Amniotic epithelial cell (primary cell): Measurements from ENCODE around the gene CNTN2.

ENCODE experiments used
- DNase-seq: peaks from one replicate; pipeline ENCODE4 v3.0.0-alpha.2; 2010; ENCODE audit warnings: low read depth

Gene CNTN2

DNA sequence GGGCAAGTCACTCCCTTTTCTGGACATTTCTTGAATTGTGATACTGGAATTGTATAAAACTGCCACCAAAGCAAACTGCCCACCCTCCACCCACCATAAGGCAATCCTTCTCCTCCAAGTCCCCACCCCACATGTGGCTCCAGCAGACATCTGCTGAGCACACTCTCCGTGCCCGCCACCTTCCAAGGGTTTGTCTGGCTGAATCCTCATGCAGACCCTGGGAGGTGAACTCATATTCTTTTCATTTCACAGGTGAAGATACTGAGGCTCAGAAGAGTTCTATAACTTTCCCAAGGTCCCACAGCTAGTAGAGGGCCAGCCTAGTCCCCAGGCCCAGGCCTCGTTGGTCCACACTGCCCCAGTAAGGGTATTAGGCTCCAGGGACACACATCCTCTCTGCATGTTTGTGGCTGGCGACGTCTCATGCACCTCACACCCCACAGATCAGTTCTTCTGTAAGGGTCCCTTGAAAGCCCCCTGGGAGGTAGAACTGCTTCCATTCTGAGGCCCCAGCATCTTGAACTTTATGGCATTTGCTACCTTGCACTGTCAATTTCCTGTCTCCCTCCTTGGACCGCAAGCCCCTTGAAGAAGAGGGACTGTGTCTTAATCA lies 14.1 kb downstream of the CNTN2 start:
- DNase-seq: no peak

DNA sequence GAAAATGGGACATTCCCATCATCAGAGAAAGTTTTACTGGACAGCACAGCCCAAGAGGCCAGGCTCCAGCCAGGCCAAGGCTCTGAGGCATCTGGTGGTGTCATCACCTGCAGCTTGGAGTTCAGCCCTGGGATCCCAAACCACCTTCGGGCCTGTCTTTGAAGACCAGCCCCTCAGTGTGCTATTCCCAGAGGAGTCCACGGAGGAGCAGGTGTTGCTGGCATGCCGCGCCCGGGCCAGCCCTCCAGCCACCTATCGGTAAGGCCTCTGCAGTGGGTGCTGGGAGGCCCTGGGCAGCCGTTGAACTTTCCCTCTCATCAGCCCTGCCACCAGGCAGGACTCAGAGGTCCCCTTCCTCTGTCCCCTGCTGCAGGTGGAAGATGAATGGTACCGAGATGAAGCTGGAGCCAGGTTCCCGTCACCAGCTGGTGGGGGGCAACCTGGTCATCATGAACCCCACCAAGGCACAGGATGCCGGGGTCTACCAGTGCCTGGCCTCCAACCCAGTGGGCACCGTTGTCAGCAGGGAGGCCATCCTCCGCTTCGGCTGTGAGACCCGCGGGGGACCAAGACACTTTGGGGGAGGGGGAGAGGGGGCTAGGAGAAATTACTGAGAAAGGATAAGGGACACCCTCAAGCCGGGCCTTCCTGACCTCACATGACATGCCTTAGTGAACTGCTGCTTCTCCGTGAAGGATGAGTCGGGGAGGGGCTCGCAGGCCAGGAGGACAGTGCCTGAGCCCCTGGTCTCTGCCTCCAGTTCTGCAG lies 15.0 kb downstream of the CNTN2 start:
- no peak for DNase-seq

DNA sequence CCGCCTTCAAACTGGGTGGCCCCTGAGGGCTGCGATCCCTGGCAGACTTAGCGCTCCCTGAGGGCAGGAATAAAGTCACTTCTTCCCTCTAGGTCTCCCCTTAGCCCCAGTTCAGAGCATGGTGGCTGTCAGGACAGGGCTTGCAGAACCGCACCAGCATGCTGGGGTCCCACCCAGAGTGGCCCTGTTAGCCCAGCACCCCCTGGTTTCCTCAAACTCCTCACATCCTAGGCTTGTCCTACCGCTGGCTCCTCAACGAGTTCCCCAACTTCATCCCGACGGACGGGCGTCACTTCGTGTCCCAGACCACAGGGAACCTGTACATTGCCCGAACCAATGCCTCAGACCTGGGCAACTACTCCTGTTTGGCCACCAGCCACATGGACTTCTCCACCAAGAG lies 15.8 kb downstream of the CNTN2 start:
- DNase-seq: no peak

- DNase-seq: no peak
Observed at GRCh38 chr1:205059660-205060059, 16.6 kb downstream of the CNTN2 start.

DNA sequence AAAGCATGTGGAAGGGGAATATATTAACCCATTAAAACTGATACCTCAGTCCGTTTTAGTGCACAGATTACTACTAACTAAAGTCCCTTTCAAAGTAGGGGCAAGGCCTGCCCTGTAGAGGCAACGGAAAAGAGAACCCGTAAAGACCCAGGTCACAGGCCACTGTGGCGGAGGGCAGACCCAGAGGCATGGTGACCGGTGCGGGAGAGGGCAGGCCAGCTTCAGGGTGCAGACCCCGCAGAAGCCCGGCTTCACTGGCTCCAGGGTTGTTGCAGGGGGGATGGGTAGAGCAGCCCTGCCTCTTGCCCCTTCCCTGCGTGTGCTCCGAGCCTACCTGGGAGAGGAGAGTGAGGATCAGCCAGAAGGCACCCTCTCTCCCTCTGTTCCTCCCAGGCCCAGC lies 17.7 kb downstream of the CNTN2 start:
- no peak for DNase-seq

GRCh38 chr1:205061227-205061626 lies 18.2 kb downstream of the CNTN2 start:
- DNase-seq: no peak

DNA sequence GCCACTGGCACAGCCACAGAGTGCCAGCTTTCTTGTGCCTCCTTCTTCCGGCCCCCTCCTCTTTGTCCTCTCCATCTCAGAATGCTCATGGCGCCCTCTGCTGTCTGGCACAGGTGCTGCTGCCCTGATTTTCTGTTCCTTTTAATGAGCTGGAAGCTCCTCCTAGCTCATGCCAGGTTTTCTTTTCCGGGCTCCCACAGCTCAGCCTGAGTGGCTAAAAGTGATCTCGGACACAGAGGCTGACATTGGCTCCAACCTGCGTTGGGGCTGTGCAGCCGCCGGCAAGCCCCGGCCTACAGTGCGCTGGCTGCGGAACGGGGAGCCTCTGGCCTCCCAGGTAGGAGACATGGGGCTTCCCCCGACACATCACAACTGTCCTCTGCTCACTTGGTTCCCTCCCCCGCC lies 18.7 kb downstream of the CNTN2 start:
- DNase-seq: peak; percentile 44

- no peak for DNase-seq
Observed at GRCh38 chr1:205062319-205062718, 19.3 kb downstream of the CNTN2 start.

- DNase-seq: no peak
Observed at GRCh38 chr1:205062895-205063294, 19.9 kb downstream of the CNTN2 start.

- DNase-seq: no peak
Observed at GRCh38 chr1:205064301-205064700, 21.3 kb downstream of the CNTN2 start.

DNA sequence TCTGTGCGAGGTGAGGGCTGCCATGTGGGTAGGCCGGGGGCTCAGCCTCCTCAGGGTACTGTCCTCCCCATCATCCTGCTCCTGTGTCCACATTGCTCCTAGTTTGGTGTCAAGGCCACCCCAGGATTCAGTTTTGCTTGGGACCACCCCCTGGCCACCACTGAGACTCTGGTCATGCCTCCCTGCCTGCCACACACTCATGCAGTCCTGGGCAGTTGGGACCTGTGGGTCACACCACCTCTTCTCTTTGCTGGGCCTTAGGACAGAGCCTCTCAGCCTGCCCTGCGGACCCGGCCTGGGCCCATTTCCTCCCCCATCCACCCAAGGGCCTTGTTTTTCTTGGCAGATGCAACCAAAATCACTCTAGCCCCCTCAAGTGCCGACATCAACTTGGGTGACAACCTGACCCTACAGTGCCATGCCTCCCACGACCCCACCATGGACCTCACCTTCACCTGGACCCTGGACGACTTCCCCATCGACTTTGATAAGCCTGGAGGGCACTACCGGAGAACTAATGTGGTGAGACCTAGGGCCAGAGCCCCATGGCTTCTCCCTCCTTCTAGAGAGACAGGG lies 21.8 kb downstream of the CNTN2 start:
- no peak for DNase-seq

DNA sequence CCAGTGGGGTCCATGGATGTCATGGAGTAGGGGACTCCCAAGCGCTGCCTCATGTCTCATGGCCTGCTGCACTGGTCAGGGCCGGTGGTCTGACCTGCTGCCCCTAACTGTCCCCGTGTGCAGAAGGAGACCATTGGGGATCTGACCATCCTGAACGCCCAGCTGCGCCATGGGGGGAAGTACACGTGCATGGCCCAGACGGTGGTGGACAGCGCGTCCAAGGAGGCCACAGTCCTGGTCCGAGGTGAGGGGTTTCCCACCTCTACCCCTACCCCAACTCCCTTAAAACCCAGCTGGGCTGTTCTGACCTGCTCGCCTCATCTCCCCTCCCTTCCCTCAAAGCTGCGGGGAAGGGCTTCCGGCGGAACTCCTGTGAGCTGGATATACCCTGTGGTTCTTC lies 22.7 kb downstream of the CNTN2 start:
- DNase-seq: no peak

GRCh38 chr1:205066141-205066818 lies 23.3 kb downstream of the CNTN2 start:
- DNase-seq: no peak

- DNase-seq: no peak
Observed at GRCh38 chr1:205067031-205067430, 24.0 kb downstream of the CNTN2 start.

DNA sequence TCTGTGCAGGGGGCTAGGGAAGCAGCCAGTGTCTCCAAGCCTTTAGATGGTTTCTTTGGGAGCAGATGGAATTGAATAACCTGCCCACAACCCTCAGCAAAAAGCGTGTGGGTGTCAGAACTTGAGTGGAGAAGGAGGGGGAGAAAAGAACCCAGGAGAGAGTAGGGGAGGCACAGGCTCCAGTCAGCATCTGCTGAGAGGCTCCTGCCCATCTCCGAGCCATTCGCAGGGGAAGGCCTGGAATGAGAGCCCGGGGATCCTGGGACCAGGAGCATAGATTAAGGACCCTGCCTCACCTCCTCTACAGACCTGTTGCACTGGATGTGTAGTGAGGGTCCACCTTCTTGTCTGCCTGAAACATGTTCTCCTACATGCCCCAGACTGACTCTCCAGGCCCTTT lies 25.0 kb downstream of the CNTN2 start:
- no peak for DNase-seq

- DNase-seq: no peak
Observed at GRCh38 chr1:205068457-205069040, 25.5 kb downstream of the CNTN2 start.

GRCh38 chr1:205069371-205070125 lies 26.5 kb downstream of the CNTN2 start:
- DNase-seq: no peak

- DNase-seq: no peak
Observed at GRCh38 chr1:205071028-205071409, 28.0 kb downstream of the CNTN2 start.

DNA sequence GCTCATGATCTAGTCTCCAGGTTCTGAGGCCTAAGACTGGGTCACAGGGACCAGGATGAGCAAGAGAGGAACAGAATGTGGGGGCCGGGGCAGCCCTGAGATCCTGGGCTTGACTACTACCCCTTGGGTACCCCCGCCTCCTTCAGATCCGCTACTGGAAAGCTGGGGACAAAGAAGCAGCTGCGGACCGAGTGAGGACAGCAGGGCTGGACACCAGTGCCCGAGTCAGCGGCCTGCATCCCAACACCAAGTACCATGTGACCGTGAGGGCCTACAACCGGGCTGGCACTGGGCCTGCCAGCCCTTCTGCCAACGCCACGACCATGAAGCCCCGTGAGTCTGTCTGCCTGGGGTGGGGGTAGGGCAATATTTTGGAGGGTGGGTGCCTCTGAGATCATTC lies 28.8 kb downstream of the CNTN2 start:
- no peak for DNase-seq

- no peak for DNase-seq
Observed at GRCh38 chr1:205072286-205072685, 29.3 kb downstream of the CNTN2 start.

GRCh38 chr1:205072881-205073280 lies 29.9 kb downstream of the CNTN2 start:
- no peak for DNase-seq

GRCh38 chr1:205073511-205073910 lies 30.5 kb downstream of the CNTN2 start:
- DNase-seq: no peak
